NCI-H2107 (cell line): Measurements from ENCODE around the gene RPS28.
"Not testable (repeated sequence)": the region's sequence is repeated elsewhere in the genome, so short reads cannot be mapped to it uniquely, and the experiment has no call there.

Experiments
- DNase-seq: peaks from one replicate; lab custom pipeline; 2025; lab: John Stamatoyannopoulos, UW

The RPS28 gene

GRCh38 chr19:8342684-8343482 lies 21.6 kb downstream of the RPS28 start, which contains the start of gene KANK3:
TSS of gene KANK3 (minus strand) at chr19:8343262. CDS start at chr19:8337828, 5,434 bp downstream.
- no peak for DNase-seq

GRCh38 chr19:8343483-8343844 lies 22.2 kb downstream of the RPS28 start:
- DNase-seq = no peak

- not testable (repeated sequence) for DNase-seq
These were observed 28.5 kb downstream of the RPS28 start for GRCh38 chr19:8349629-8350372.

- no peak for DNase-seq
These were observed 31.0 kb downstream of the RPS28 start for GRCh38 chr19:8352134-8352827.

GRCh38 chr19:8352845-8353244 lies 31.5 kb downstream of the RPS28 start:
- DNase-seq = not testable (repeated sequence)

DNA sequence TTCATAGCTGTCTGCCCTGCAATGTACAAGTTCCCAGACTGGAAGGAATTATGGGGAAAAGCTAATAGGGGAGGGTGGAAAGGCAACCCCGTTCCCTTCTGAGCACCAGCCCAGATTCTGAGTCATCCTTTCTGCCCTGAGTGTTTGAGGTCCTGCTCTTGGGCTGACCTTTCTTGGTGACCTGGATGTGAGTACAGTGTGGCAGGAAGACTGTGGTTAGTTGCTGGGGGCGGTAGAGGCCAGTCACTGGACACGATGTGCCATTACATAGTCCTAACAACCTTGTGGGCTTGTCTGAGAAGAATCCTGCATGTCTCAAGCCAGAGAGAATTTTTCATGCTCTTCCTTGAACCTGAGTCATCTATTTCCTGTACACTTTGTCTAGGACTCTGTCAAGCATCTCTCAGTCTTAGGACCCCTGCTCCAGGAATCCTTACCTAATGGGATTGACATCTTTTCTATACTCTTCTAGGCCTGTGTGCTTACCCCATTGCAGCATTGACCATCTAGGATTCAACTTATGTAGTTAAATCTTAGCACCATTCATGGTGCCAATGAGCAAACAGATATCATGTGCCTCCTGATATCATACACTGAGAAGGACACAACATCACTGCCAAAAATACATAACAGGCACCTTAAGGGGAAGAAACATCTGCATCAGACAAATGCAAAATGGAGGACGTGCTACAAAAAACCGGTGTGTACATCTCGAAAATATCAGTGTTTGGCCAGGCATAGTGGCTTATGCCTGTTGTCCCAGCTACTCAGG lies 34.5 kb downstream of the RPS28 start:
- DNase-seq = no peak

- no peak for DNase-seq
These were observed 35.8 kb downstream of the RPS28 start for GRCh38 chr19:8357007-8357521.

GRCh38 chr19:8358948-8359347 lies 37.7 kb downstream of the RPS28 start:
- no peak for DNase-seq

GRCh38 chr19:8360196-8360595 lies 38.9 kb downstream of the RPS28 start:
- DNase-seq = no peak

- DNase-seq = peak; percentile 49
These were observed 40.9 kb downstream of the RPS28 start for GRCh38 chr19:8361921-8362793.

DNA sequence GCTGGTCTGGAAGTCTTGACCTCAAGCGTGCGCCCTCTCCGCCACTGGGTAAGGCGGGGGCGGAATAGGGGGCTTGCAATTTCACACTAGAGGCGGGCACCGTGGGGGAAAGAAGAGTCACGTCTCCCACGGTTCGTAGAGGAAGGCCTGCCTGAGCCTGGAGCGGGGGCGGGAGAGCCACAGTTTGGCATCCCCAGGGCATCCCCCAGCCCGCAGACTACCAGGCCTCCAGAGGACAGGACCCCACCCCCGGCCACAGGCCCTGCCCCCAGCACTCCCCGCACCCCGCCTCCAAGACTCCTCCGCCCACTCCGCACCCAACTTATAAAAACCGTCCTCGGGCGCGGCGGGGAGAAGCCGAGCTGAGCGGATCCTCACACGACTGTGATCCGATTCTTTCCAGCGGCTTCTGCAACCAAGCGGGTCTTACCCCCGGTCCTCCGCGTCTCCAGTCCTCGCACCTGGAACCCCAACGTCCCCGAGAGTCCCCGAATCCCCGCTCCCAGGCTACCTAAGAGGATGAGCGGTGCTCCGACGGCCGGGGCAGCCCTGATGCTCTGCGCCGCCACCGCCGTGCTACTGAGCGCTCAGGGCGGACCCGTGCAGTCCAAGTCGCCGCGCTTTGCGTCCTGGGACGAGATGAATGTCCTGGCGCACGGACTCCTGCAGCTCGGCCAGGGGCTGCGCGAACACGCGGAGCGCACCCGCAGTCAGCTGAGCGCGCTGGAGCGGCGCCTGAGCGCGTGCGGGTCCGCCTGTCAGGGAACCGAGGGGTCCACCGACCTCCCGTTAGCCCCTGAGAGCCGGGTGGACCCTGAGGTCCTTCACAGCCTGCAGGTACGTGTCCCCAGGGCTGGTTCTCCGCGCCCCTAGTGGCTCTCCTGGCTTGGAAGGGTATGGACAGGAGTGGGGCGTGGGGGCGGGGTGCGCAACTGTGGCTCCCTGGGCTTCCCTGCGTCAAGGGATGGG lies 42.8 kb downstream of the RPS28 start, which contains the start of gene ANGPTL4:
ANGPTL4 (plus strand) TSS at position 353 of the 969 bp plus-strand sequence; CDS start at position 520, 167 bp downstream.
- DNase-seq = no peak

GRCh38 chr19:8366121-8366581 lies 44.9 kb downstream of the RPS28 start:
- DNase-seq = no peak

DNA sequence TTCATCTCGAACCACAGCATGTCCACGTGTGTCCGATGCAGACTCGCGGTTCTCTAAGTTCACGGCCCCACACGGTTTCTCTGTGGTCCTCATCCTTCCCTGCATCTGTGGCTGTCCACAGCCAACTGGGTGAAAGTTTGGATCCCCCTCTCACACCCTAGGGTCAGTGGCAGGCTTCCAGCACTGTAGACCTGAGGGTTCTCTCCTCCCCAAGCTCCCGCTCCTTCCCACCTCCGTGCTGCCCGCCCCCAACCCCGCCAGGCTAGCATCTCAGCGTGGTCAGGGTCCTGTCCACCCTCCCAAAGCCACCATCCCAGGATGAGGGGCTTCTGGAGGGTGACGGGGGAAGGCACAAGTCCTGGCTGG lies 45.6 kb downstream of the RPS28 start:
- no peak for DNase-seq

- peak; percentile 31 for DNase-seq
These were observed 46.2 kb downstream of the RPS28 start for GRCh38 chr19:8367327-8368001.

GRCh38 chr19:8370176-8371010 lies 49.1 kb downstream of the RPS28 start:
- DNase-seq = no peak

DNA sequence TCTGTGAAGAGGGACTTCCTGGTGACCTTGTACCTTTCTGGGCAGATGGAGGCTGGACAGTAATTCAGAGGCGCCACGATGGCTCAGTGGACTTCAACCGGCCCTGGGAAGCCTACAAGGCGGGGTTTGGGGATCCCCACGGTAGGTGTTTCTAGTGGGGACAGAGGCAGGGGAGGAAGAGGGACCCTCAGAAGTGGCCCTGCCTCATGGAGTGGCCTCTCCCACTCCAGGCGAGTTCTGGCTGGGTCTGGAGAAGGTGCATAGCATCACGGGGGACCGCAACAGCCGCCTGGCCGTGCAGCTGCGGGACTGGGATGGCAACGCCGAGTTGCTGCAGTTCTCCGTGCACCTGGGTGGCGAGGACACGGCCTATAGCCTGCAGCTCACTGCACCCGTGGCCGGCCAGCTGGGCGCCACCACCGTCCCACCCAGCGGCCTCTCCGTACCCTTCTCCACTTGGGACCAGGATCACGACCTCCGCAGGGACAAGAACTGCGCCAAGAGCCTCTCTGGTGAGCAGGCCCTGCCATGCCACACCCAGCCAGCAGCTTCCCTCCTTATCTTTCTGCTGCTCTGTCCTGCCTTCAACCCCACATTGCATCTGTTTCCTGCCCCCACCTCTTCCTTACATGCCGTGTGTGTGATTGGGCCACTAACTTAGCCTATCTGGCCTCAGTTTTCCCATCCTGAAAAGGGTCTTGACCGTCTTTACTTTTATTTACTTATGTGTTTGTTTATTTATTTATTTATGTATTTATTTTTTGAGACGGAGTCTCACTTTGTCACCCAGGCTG lies 49.9 kb downstream of the RPS28 start:
- no peak for DNase-seq
